Neural cell (in vitro differentiated cells): ENCODE measurements around the gene SAMM50.

Experiments
- EP300 ChIP-seq: fragments of 450-650 bp; conservative IDR thresholded peaks from 2 replicates; pipeline ENCODE4 v1.6.1; 2014; ENCODE audit warnings: antibody characterized with exemption, mild to moderate bottlenecking, moderate library complexity; ENCODE audit not compliant: poor library complexity, severe bottlenecking
- EZH2 ChIP-seq: fragments of 200-600, 300-800 bp; shearing (Covaris generic), sonication (generic); IDR thresholded peaks from 2 replicates; pipeline ENCODE4 v1.6.1; 2014; ENCODE audit warnings: antibody characterized with exemption, low read length, borderline replicate concordance, mild to moderate bottlenecking; ENCODE audit not compliant: insufficient read depth, poor library complexity, severe bottlenecking
- TAF1 ChIP-seq: IDR thresholded peaks from 2 replicates; pipeline ENCODE4 v1.6.1; 2012; ENCODE audit warnings: low read depth
- TF ChIP-seq, protein P1 (sequence below): fragments of 450-650 bp; IDR thresholded peaks from 2 replicates; pipeline ENCODE4 v1.5.1; 2014; ENCODE audit warnings: antibody characterized with exemption, mild to moderate bottlenecking, moderate library complexity; ENCODE audit not compliant: poor library complexity, severe bottlenecking
- TF ChIP-seq, protein P2 (sequence below): IDR thresholded peaks from 2 replicates; pipeline ENCODE4 v1.6.1; 2012; ENCODE audit warnings: borderline replicate concordance

DNA sequence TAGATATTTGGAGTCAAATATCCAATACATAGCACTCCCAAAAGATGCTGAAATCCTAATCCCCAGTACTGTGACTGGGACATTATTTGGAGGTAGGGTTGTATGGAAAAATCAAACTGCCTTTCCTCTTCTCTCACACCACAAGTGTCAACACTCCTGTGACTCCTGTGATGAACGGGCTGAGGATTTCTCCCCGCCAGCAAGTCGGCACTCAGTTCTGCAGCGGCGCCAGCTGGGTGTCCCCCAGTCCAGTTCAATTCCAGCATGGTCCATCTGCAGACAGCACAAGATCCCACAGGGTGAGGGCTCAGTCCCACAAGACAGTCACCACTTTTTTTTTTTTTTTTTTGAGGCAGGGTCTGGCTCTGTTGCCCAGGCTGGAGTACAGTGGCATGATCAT is 64.6 kb downstream of the SAMM50 start:
- TF ChIP-seq, protein P1, sequence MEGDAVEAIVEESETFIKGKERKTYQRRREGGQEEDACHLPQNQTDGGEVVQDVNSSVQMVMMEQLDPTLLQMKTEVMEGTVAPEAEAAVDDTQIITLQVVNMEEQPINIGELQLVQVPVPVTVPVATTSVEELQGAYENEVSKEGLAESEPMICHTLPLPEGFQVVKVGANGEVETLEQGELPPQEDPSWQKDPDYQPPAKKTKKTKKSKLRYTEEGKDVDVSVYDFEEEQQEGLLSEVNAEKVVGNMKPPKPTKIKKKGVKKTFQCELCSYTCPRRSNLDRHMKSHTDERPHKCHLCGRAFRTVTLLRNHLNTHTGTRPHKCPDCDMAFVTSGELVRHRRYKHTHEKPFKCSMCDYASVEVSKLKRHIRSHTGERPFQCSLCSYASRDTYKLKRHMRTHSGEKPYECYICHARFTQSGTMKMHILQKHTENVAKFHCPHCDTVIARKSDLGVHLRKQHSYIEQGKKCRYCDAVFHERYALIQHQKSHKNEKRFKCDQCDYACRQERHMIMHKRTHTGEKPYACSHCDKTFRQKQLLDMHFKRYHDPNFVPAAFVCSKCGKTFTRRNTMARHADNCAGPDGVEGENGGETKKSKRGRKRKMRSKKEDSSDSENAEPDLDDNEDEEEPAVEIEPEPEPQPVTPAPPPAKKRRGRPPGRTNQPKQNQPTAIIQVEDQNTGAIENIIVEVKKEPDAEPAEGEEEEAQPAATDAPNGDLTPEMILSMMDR = no peak
- TF ChIP-seq TAF1 (no peak), EP300 (no peak), EZH2 (no peak)
- TF ChIP-seq, protein P2, sequence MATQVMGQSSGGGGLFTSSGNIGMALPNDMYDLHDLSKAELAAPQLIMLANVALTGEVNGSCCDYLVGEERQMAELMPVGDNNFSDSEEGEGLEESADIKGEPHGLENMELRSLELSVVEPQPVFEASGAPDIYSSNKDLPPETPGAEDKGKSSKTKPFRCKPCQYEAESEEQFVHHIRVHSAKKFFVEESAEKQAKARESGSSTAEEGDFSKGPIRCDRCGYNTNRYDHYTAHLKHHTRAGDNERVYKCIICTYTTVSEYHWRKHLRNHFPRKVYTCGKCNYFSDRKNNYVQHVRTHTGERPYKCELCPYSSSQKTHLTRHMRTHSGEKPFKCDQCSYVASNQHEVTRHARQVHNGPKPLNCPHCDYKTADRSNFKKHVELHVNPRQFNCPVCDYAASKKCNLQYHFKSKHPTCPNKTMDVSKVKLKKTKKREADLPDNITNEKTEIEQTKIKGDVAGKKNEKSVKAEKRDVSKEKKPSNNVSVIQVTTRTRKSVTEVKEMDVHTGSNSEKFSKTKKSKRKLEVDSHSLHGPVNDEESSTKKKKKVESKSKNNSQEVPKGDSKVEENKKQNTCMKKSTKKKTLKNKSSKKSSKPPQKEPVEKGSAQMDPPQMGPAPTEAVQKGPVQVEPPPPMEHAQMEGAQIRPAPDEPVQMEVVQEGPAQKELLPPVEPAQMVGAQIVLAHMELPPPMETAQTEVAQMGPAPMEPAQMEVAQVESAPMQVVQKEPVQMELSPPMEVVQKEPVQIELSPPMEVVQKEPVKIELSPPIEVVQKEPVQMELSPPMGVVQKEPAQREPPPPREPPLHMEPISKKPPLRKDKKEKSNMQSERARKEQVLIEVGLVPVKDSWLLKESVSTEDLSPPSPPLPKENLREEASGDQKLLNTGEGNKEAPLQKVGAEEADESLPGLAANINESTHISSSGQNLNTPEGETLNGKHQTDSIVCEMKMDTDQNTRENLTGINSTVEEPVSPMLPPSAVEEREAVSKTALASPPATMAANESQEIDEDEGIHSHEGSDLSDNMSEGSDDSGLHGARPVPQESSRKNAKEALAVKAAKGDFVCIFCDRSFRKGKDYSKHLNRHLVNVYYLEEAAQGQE = no peak
